ENCODE measurements around the gene ETS2. TPM values are rescaled to one million over a fixed set of nuclear protein-coding genes. Genes with fewer than 3 reads are reported as not detected.
A peak's percentile ranks its signal among the peaks of the same experiment; 100 is the strongest.

Gene ETS2
- total and polyA plus RNA-seq, 2 donors (not counting 1 experiment from before 2014, with no cell fraction given): 1.9 to 5.6 TPM

DNA sequence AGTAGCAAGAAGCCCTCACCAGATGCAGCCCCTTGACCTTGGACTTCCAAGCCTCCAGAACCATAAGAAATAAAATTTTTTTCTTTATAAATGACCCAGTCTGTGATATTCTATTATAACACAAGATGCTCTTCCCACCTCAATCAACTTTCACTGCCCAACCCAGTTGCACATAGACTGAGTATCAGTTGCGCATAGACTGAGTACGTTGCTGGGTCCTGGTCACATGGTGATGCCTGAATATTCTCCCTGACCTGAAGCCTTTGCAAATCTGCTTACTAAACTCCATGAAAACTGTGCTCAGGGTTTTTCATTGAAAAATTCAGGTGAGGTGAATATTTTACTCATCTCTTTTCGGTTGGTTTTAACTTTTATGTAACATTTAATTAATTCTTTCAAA is 59.2 kb downstream of the ETS2 start:
- Mint-ChIP-seq H3K27ac (no peak overlapping the region), H3K4me3 (no peak overlapping the region), H3K27me3 (peaks cover 53% of the 10 kb centered on the region), H3K4me1 (peaks cover 36% of the 10 kb centered on the region), H3K9me3 (ENCODE audit: insufficient read depth) (peaks cover 2% of the 10 kb centered on the region)
- WGBS (ENCODE audit: insufficient coverage): 90% methylated on average over 2 of the region's 3 CpGs
- Histone ChIP-seq H3K27ac (ENCODE audit: low read length in 2 of 2) (no peak overlapping the region), H3K4me1 (ENCODE audit: control insufficient read depth in 2 of 2, insufficient read depth in 2 of 2, low read length in 2 of 2) (peaks cover 30 to 45% of the 10 kb centered on the region in 2 donors), H2AFZ (ENCODE audit: insufficient read depth, low read depth, low read length, poor library complexity, severe bottlenecking) (no peak overlapping the region), H4K20me1 (ENCODE audit: control insufficient read depth, insufficient read depth, low read length, poor library complexity, severe bottlenecking) (no peaks in the 10 kb centered on the region), H3K9ac (ENCODE audit: low read length) (no peak overlapping the region), H3K36me3 (replicated peaks in 1 of 2; ENCODE audit: control extremely low read depth in 1 of 2, control insufficient read depth in 1 of 2, extremely low read depth in 1 of 2, insufficient read depth in 2 of 2, low read length in 1 of 2) (no peaks in the 10 kb centered on the region), H3K4me2 (replicated peaks; ENCODE audit: low read depth, low read length, poor library complexity, severe bottlenecking) (no peak overlapping the region), H3K79me2 (ENCODE audit: control insufficient read depth, insufficient read depth, low read length) (no peaks in the 10 kb centered on the region), H3K27me3 (replicated peaks in 1 of 4; ENCODE audit: control extremely low read depth in 1 of 4, control insufficient read depth in 3 of 4, insufficient read depth in 4 of 4, low read length in 3 of 4) (peaks cover 0 to 33% (median 14%) of the 10 kb centered on the region in 4 experiments), H3K9me3 (ENCODE audit: control extremely low read depth in 1 of 3, control insufficient read depth in 2 of 3, insufficient read depth in 1 of 3, low read length in 2 of 3) (peaks cover 0 to 6% (median 0%) of the 10 kb centered on the region in 3 donors), H3K4me3 (ENCODE audit: control extremely low read depth in 1 of 5, extremely low read depth in 1 of 5, insufficient read depth in 1 of 5, low read depth in 2 of 5, low read length in 4 of 5) (no peak overlapping the region)
- TF ChIP-seq EZH2 (IDR thresholded peaks at IDR 0.05; ENCODE audit: borderline replicate concordance, insufficient read depth, low read depth, low read length, poor library complexity, severe bottlenecking): no peak
- TF ChIP-seq CTCF (IDR thresholded peaks at IDR 0.05): no peak
- intact Hi-C loops (cut with micrococcal nuclease): no loop called here
- no peak for ATAC-seq (ENCODE audit: low read depth)
- POLR2A ChIA-PET: no interaction called here
- CTCF ChIA-PET: no interaction called here
- DNase-seq: no peak

- Mint-ChIP-seq H3K4me1 (peaks cover 15% of the 10 kb centered on the region), H3K4me3 (no peak overlapping the region), H3K27ac (no peak overlapping the region), H3K27me3 (peaks cover 54% of the 10 kb centered on the region), H3K9me3 (ENCODE audit: insufficient read depth) (peaks cover 2% of the 10 kb centered on the region)
- TF ChIP-seq CTCF (IDR thresholded peaks at IDR 0.05): no peak
- TF ChIP-seq EZH2 (IDR thresholded peaks at IDR 0.05; ENCODE audit: borderline replicate concordance, insufficient read depth, low read depth, low read length, poor library complexity, severe bottlenecking): no peak
- H3K9me3 ChIP-seq (ENCODE audit: control extremely low read depth in 1 of 3, control insufficient read depth in 2 of 3, insufficient read depth in 1 of 3, low read length in 2 of 3): peaks cover 0 to 1% (median 0%) of the 10 kb centered on the region in 3 donors
- H3K27ac ChIP-seq (ENCODE audit: low read length in 2 of 2): no peak overlapping the region
- H3K4me2 ChIP-seq (replicated peaks; ENCODE audit: low read depth, low read length, poor library complexity, severe bottlenecking): peak overlapping the region; percentile 24
- intact Hi-C loops (cut with micrococcal nuclease): no loop called here
- DNase-seq (no peak), ATAC-seq (ENCODE audit: low read depth) (no peak)
- H3K36me3 ChIP-seq (replicated peaks in 1 of 2; ENCODE audit: control extremely low read depth in 1 of 2, control insufficient read depth in 1 of 2, extremely low read depth in 1 of 2, insufficient read depth in 2 of 2, low read length in 1 of 2): no peaks in the 10 kb centered on the region
- no peaks in the 10 kb centered on the region for H4K20me1 ChIP-seq (ENCODE audit: control insufficient read depth, insufficient read depth, low read length, poor library complexity, severe bottlenecking)
- ChIA-PET CTCF (no interaction called here), POLR2A (no interaction called here)
- no peaks in the 10 kb centered on the region for H3K79me2 ChIP-seq (ENCODE audit: control insufficient read depth, insufficient read depth, low read length)
- peaks cover 0 to 21% (median 11%) of the 10 kb centered on the region in 4 experiments for H3K27me3 ChIP-seq (replicated peaks in 1 of 4; ENCODE audit: control extremely low read depth in 1 of 4, control insufficient read depth in 3 of 4, insufficient read depth in 4 of 4, low read length in 3 of 4)
- no peak overlapping the region for H2AFZ ChIP-seq (ENCODE audit: insufficient read depth, low read depth, low read length, poor library complexity, severe bottlenecking)
- H3K9ac ChIP-seq (ENCODE audit: low read length): no peak overlapping the region
- H3K4me3 ChIP-seq (ENCODE audit: control extremely low read depth in 1 of 5, extremely low read depth in 1 of 5, insufficient read depth in 1 of 5, low read depth in 2 of 5, low read length in 4 of 5): no peak overlapping the region
- 20% methylated on average over 3 of the region's 3 CpGs for WGBS (ENCODE audit: insufficient coverage)
- H3K4me1 ChIP-seq (ENCODE audit: control insufficient read depth in 2 of 2, insufficient read depth in 2 of 2, low read length in 2 of 2): peaks cover 5 to 13% of the 10 kb centered on the region in 2 donors
Observed at GRCh38 chr21:38869196-38869595, 63.5 kb downstream of the ETS2 start.
